ENCODE results near the gene CSF3R. TPM values are rescaled to one million over a fixed set of nuclear protein-coding genes. Genes with fewer than 3 reads are reported as not detected.

The CSF3R gene
- total and polyA plus RNA-seq, 2 donors (not counting 3 experiments of a cell fraction or from before 2014, with no cell fraction given): not detected

- Histone ChIP-seq H2AFZ (ENCODE audit: low read depth, low read length) (peak overlapping the region; percentile 63), H3K9ac (replicated peaks; ENCODE audit: extremely low read depth, insufficient read depth, low read length) (peak overlapping the region; percentile 92), H3K9me3 (replicated peaks; ENCODE audit: control insufficient read depth, insufficient read depth, low read length) (no peaks in the 10 kb centered on the region), H3K4me2 (ENCODE audit: insufficient read depth, low read length) (peak overlapping the region; percentile 81), H3K79me2 (ENCODE audit: control insufficient read depth, insufficient read depth, low read length) (peaks cover 13% of the 10 kb centered on the region), H3K36me3 (ENCODE audit: control insufficient read depth in 2 of 2, extremely low read depth in 1 of 2, insufficient read depth in 2 of 2, low read length in 2 of 2) (peaks cover 5 to 11% of the 10 kb centered on the region in 2 experiments), H3K9me1 (replicated peaks; ENCODE audit: control insufficient read depth, extremely low read depth, insufficient read depth, low read length) (no peaks in the 10 kb centered on the region), H3K27me3 (ENCODE audit: control insufficient read depth in 2 of 2, insufficient read depth in 2 of 2, low read length in 2 of 2) (no peaks in the 10 kb centered on the region), H3K27ac (ENCODE audit: insufficient read depth, low read depth, low read length) (peak overlapping the region; percentile 87), H3K4me3 (replicated peaks in 1 of 3; ENCODE audit: insufficient read depth in 1 of 3, low read depth in 1 of 3, low read length in 3 of 3) (peak overlapping the region; percentile 63 to 86 (median 85)), H4K20me1 (replicated peaks; ENCODE audit: control insufficient read depth, extremely low read depth, insufficient read depth, low read length) (no peaks in the 10 kb centered on the region), H3K4me1 (ENCODE audit: control insufficient read depth, extremely low read depth, insufficient read depth, low read length) (peaks cover 10% of the 10 kb centered on the region)
- no TSS peak for BruUV-seq (replicated peaks)
- ChIA-PET POLR2A (no interaction called here), CTCF (interaction anchor here (1.0 to 1.3 kb wide), 2 partner anchors 9 to 120 kb away, joined by 3 to 4 read pairs; no protein-coding TSS in a partner anchor)
- DNase-seq (ENCODE audit: low read depth, low spot score) (no peak), FAIRE-seq (no peak)
- dilution Hi-C loops (cut with MboI; ENCODE audit: extremely low pct_ligation_motif_present, low sequenced_read_pairs) (no loop called here), intact Hi-C loops (cut with micrococcal nuclease) (no loop called here)
- TF ChIP-seq CTCF (IDR thresholded peaks at IDR 0.05; ENCODE audit: extremely low read depth in 1 of 2, insufficient read depth in 1 of 2, low read depth in 1 of 2, low read length in 2 of 2) (no peak), POLR2A (IDR thresholded peaks at IDR 0.05; ENCODE audit: low read depth, low read length) (no peak), EZH2 (IDR thresholded peaks at IDR 0.05; ENCODE audit: borderline replicate concordance, low read depth, low read length, severe bottlenecking) (no peak), MYC (IDR thresholded peaks at IDR 0.05; ENCODE audit: low read depth, low read length) (no peak), JUN (IDR thresholded peaks at IDR 0.05; ENCODE audit: borderline replicate concordance, insufficient read depth, insufficient read length, low read depth) (no peak), POLR2AphosphoS5 (IDR thresholded peaks at IDR 0.05; ENCODE audit: insufficient read depth, low read depth, low read length) (no peak), MAX (IDR thresholded peaks at IDR 0.05; ENCODE audit: insufficient read depth, insufficient read length) (no peak), GATA2 (IDR thresholded peaks at IDR 0.05; ENCODE audit: insufficient read depth, insufficient read length, low read depth, low read length) (no peak), FOS (IDR thresholded peaks at IDR 0.05; ENCODE audit: borderline replicate concordance, insufficient read depth, low read length) (no peak)
Observed at GRCh38 chr1:36463463-36463802, 19.3 kb downstream of the CSF3R start.

Data from endothelial cell of umbilical vein (primary cell).